ENCODE data around the gene MPHOSPH10. TPM values are rescaled to one million over a fixed set of nuclear protein-coding genes. Genes with fewer than 3 reads are reported as not detected.

Gene MPHOSPH10
- total and polyA plus RNA-seq, 3 donors from 2014 or later = 6.4 to 25.6 (median 19.9) TPM

DNA sequence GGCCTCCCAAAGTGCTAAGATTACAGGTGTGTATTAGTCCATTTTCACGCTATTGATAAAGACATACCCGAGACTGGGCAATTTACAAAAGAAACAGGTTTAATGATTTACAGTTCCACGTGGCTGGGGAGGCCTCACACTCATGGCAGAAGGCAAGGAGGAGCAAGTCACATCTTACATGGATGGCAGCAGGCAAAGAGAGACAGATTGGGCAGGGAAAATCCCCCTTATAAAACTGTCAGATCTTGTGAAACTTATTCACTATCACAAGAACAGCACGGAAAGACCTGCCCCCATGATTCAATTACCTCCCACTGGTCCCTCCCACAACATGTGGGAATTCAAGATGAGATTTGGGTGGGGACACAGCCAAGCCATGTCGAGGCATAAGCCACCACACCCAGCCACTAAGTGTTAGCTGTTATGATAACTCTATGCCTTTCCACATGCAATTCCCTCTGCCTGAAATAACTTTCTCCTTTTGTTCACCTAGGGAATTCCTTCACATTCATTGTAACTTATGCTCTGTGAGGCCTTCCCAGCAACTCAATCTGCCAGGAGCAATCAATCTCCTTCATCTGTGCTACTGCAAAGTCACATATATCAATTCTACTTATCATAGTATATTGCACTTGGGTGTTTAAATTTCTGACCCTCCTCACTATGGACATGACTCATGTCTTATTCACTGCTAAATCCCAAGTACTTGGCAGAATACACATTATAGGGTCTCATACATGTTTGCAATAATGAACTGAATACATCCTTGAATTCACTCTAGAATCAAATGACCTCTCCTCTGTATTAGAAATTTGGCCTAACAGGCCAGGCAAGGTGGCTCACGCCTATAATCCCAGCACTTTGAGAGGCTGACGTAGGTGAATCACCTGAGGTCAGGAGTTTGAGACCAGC lies 7.8 kb upstream of the MPHOSPH10 start:
- Histone ChIP-seq H3K27ac (no peak overlapping the region), H3K4me1 (no peaks in the 10 kb centered on the region), H3K4me3 (no peak overlapping the region), H3K27me3 (no peaks in the 10 kb centered on the region), H3K36me3 (ENCODE audit: low read depth, missing control alignments) (no peaks in the 10 kb centered on the region), H3K9me3 (no peaks in the 10 kb centered on the region)
- intact Hi-C loops (cut with DNase I; ENCODE audit: low total_unique reads) = no loop called here
- DNase-seq = no peak
- TF ChIP-seq POLR2A (IDR thresholded peaks at IDR 0.05) (no peak), CTCF (IDR thresholded peaks at IDR 0.05) (no peak)
- whole genome bisulfite sequencing, 2 donors = 94 to 95% methylated on average over 7 of the region's 7 CpGs

- DNase-seq = no peak
- no peak for TF ChIP-seq POLR2A (IDR thresholded peaks at IDR 0.05)
- no peak for TF ChIP-seq CTCF (IDR thresholded peaks at IDR 0.05)
- Histone ChIP-seq H3K4me3 (no peak overlapping the region), H3K27me3 (no peaks in the 10 kb centered on the region), H3K4me1 (peaks cover 8% of the 10 kb centered on the region), H3K9me3 (no peaks in the 10 kb centered on the region), H3K36me3 (ENCODE audit: low read depth, missing control alignments) (no peaks in the 10 kb centered on the region), H3K27ac (no peak overlapping the region)
- intact Hi-C loops (cut with DNase I; ENCODE audit: low total_unique reads) = no loop called here
- 88 to 90% methylated on average over 7 of the region's 7 CpGs for WGBS, 2 donors
These were observed 4.7 kb upstream of the MPHOSPH10 start for GRCh38 chr2:71125506-71126294.

DNA sequence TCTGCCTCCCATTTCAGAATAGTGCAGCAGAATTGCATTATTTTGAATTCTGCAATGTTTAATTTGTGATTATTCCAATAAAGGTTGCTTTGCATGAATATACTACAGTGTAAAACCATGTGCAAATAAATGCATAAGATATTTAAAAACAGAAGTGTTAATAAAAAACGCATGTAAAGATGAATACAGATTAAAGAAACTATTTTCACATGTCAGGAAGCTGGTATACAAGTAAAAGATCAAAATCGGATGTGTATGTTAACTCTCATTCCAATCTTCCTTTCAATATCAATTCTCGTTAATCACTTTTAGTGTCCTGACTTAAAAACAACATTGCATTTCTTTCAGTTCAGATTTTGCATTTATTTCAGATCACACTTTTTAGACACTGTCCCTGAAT lies 3.5 kb upstream of the MPHOSPH10 start:
- 58 to 68% methylated on average over 3 of the region's 3 CpGs for WGBS, 2 donors
- Histone ChIP-seq H3K9me3 (no peaks in the 10 kb centered on the region), H3K27me3 (no peaks in the 10 kb centered on the region), H3K4me3 (no peak overlapping the region), H3K27ac (no peak overlapping the region), H3K36me3 (ENCODE audit: low read depth, missing control alignments) (no peaks in the 10 kb centered on the region), H3K4me1 (peaks cover 18% of the 10 kb centered on the region)
- TF ChIP-seq CTCF (IDR thresholded peaks at IDR 0.05) = no peak
- no peak for TF ChIP-seq POLR2A (IDR thresholded peaks at IDR 0.05)
- no peak for DNase-seq
- intact Hi-C loops (cut with DNase I; ENCODE audit: low total_unique reads) = no loop called here

- no peaks in the 10 kb centered on the region for H3K36me3 ChIP-seq (ENCODE audit: low read depth, missing control alignments)
- intact Hi-C loops (cut with DNase I; ENCODE audit: low total_unique reads) = no loop called here
- 1 to 2% methylated on average over 17 to 18 of the region's 18 CpGs for WGBS, 2 donors
- peak overlapping the region; percentile 92 to 94 for H3K4me3 ChIP-seq
- peaks cover 20% of the 10 kb centered on the region for H3K4me1 ChIP-seq
- TF ChIP-seq CTCF (IDR thresholded peaks at IDR 0.05) (no peak), POLR2A (IDR thresholded peaks at IDR 0.05) (no peak)
- H3K27ac ChIP-seq = peak overlapping the region; percentile 79 to 93
- no peaks in the 10 kb centered on the region for H3K27me3 ChIP-seq
- no peak for DNase-seq
- no peaks in the 10 kb centered on the region for H3K9me3 ChIP-seq
These were observed 1.1 kb upstream of the MPHOSPH10 start for GRCh38 chr2:71129114-71129901.
